ENCODE data around the gene TCF23. TPM values are rescaled to one million over a fixed set of nuclear protein-coding genes. Genes with fewer than 3 reads are reported as not detected.
A peak's percentile ranks its signal among the peaks of the same experiment; 100 is the strongest.
"Not testable (repeated sequence)": the region's sequence is repeated elsewhere in the genome, so short reads cannot be mapped to it uniquely, and the experiment has no call there.

TCF23 gene
- total RNA-seq (2014; rRNA removed; shearing (Covaris generic)) = not detected in 2 replicates

DNA sequence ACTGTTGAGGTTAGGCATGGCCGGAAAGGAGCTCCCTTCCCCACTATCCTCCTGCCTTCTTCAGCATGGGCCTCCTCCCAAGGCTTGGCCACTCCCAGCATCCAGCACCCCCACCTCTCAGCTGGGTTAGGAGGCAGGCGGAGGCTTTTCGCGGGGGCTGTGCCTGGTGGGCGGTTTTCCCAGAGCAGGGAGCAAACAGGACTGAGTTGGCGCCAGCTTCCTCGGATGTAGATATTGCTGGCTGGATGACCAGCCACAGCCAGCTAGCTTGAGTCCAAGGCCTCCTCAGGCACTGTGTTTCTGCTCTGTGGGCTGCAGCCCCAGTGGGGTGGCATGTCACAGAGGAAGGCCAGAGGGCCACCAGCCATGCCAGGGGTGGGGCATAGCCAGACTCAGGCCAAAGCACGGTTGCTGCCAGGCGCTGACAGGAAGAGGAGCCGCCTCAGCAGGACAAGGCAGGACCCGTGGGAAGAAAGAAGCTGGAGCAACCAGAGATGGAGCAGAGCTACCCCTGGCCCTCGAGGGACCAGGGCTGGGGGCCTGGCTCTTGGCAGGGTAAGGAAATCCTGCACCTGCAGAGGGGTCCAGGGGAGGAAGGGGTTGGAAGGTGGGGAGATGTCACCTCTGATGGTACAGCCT lies at the start of gene TCF23:
Gene TCF23 (plus strand): TSS at position 204 of the 639 bp plus-strand sequence. CDS start 130 bp downstream, at position 334.
- Histone ChIP-seq H3K4me1 (replicated peaks) (no peaks in the 10 kb centered on the region), H3K36me3 (no peaks in the 10 kb centered on the region), H3K9me3 (replicated peaks) (no peaks in the 10 kb centered on the region), H3K4me3 (no peak within 1 kb of the TSS), H3K27me3 (replicated peaks) (no peaks in the 10 kb centered on the region), H3K27ac (no peak within 1 kb of the TSS)
- DNase-seq (ENCODE audit: low read depth in 1 of 2, low spot score in 2 of 2) = no peak

- no peak overlapping the region for H3K4me3 ChIP-seq
- H3K27ac ChIP-seq = no peak overlapping the region
- H3K9me3 ChIP-seq (replicated peaks) = no peaks in the 10 kb centered on the region
- no peaks in the 10 kb centered on the region for H3K36me3 ChIP-seq
- H3K4me1 ChIP-seq (replicated peaks) = peaks cover 4% of the 10 kb centered on the region
- no peaks in the 10 kb centered on the region for H3K27me3 ChIP-seq (replicated peaks)
- no peak for DNase-seq (ENCODE audit: low read depth in 1 of 2, low spot score in 2 of 2)
These were observed 49.4 kb upstream of the TCF23 start for GRCh38 chr2:27099334-27099955.

DNA sequence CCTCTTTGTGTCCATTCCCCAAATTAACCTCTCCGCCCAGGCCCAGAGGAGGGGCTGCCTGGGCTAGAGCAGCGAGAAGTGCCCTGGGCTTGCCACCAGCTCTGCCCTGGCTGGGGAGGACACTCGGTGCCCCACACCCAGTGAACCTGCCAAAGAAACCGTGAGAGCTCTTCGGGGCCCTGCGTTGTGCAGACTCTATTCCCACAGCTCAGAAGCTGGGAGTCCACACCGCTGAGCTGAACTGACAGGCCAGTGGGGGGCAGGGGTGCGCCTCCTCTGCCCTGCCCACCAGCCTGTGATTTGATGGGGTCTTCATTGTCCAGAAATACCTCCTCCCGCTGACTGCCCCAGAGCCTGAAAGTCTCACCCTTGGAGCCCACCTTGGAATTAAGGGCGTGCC lies 48.8 kb upstream of the TCF23 start:
- peaks cover 4% of the 10 kb centered on the region for H3K4me1 ChIP-seq (replicated peaks)
- H3K27me3 ChIP-seq (replicated peaks) = no peaks in the 10 kb centered on the region
- H3K36me3 ChIP-seq = no peaks in the 10 kb centered on the region
- H3K4me3 ChIP-seq = no peak overlapping the region
- no peak overlapping the region for H3K27ac ChIP-seq
- no peak for DNase-seq (ENCODE audit: low read depth in 1 of 2, low spot score in 2 of 2)
- no peaks in the 10 kb centered on the region for H3K9me3 ChIP-seq (replicated peaks)

GRCh38 chr2:27102329-27102728 lies 46.5 kb upstream of the TCF23 start:
- DNase-seq (ENCODE audit: low read depth in 1 of 2, low spot score in 2 of 2) = no peak
- Histone ChIP-seq H3K4me3 (no peak overlapping the region), H3K4me1 (replicated peaks) (no peaks in the 10 kb centered on the region), H3K36me3 (no peaks in the 10 kb centered on the region), H3K27me3 (replicated peaks) (no peaks in the 10 kb centered on the region), H3K27ac (no peak overlapping the region), H3K9me3 (replicated peaks) (no peaks in the 10 kb centered on the region; the same call in 1 of the 2 replicates)

GRCh38 chr2:27105981-27106380 lies 42.8 kb upstream of the TCF23 start:
- Histone ChIP-seq H3K27ac (no peak overlapping the region), H3K36me3 (no peaks in the 10 kb centered on the region), H3K9me3 (replicated peaks) (no peaks in the 10 kb centered on the region; the same call in 1 of the 2 replicates), H3K4me1 (replicated peaks) (no peaks in the 10 kb centered on the region), H3K27me3 (replicated peaks) (no peaks in the 10 kb centered on the region), H3K4me3 (no peak overlapping the region)
- DNase-seq (ENCODE audit: low read depth in 1 of 2, low spot score in 2 of 2) = no peak

DNA sequence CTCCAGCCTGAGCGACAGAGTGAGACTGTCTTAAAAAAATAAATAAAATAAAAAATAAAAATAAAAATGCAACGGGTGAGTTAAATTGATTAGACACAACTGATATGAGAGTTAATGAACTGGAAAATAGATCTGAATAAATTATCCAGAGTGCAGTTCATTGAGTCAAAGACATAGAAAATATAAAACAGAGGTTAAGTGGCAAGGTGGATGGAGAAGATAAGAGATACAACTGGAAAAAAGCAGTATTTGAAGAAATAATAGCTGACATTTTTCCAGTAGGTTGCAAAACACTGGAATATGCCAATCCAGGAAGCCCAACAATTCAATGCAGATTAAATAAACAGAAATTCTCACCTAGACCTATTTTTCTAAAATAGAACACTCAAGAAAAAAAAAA lies 40.6 kb upstream of the TCF23 start:
- Histone ChIP-seq H3K27me3 (replicated peaks) (no peaks in the 10 kb centered on the region), H3K36me3 (no peaks in the 10 kb centered on the region), H3K4me3 (no peak overlapping the region), H3K4me1 (replicated peaks) (no peaks in the 10 kb centered on the region), H3K9me3 (replicated peaks) (no peaks in the 10 kb centered on the region; the same call in 1 of the 2 replicates), H3K27ac (no peak overlapping the region)
- no peak for DNase-seq (ENCODE audit: low read depth in 1 of 2, low spot score in 2 of 2)

DNA sequence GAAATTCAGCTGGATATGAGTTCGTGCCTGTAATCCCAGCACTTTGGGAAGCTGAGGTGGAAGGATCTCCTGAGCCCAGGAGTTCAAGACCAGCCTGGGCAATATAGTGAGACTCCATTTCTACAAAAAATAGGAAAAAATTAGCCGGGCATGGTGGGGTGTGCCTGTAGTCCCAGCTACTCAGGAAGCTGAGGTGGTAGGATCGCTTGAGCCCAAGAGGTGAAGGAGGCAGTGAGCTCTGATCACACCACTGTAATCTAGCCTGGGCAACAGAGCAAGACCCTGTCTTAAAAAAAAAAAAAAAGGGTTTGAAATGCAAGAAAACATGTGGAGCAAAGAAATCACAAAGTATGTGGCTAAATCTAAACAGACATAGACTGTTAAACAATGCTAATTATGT lies 39.7 kb upstream of the TCF23 start:
- Histone ChIP-seq H3K9me3 (replicated peaks) (no peaks in the 10 kb centered on the region; the same call in 1 of the 2 replicates), H3K27ac (no peak overlapping the region), H3K36me3 (no peaks in the 10 kb centered on the region), H3K4me3 (no peak overlapping the region), H3K27me3 (replicated peaks) (no peaks in the 10 kb centered on the region), H3K4me1 (replicated peaks) (no peaks in the 10 kb centered on the region)
- no peak for DNase-seq (ENCODE audit: low read depth in 1 of 2, low spot score in 2 of 2)

DNA sequence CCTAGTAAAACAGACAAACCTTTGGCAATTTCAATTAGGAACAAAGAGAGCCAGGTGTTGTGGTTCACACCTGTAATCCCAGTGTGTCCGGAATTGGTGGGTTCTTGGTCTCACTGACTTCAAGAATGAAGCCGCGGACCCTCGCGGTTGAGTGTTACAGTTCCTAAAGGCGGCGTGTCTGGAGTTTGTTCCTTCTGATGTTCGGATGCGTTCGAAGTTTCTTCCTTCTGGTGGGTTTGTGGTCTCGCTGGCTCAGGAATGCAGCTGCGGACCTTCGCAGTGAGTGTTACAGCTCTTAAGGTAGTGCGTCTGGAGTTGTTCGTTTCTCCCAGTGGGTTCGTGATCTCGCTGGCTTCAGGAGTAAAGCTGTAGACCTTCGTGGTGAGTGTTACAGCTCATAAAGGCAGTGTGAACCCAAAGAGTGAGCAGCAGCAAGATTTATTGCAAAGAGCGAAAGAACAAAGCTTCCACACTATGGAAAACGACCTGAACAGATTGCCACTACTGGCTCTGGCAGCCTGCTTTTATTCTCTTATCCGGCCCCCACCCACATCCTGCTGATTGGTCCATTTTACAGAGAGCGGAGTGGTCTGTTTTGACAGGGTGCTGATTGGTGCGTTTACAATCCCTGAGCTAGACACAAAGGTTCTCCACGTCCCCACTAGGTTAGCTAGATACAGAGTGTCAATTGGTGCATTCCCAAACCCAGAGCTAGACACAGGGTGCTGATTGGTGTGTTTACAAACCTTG lies 38.0 kb upstream of the TCF23 start:
- H3K27me3 ChIP-seq (replicated peaks); DNase-seq (ENCODE audit: low read depth in 1 of 2, low spot score in 2 of 2); H3K4me3 ChIP-seq; H3K27ac ChIP-seq; H3K36me3 ChIP-seq; H3K4me1 ChIP-seq (replicated peaks); H3K9me3 ChIP-seq (replicated peaks): not testable (repeated sequence)

- not testable (repeated sequence) for H3K9me3 ChIP-seq (replicated peaks); H3K36me3 ChIP-seq; DNase-seq (ENCODE audit: low read depth in 1 of 2, low spot score in 2 of 2); H3K4me1 ChIP-seq (replicated peaks); H3K4me3 ChIP-seq; H3K27me3 ChIP-seq (replicated peaks); H3K27ac ChIP-seq
These were observed 37.3 kb upstream of the TCF23 start for GRCh38 chr2:27111392-27112078.

DNA sequence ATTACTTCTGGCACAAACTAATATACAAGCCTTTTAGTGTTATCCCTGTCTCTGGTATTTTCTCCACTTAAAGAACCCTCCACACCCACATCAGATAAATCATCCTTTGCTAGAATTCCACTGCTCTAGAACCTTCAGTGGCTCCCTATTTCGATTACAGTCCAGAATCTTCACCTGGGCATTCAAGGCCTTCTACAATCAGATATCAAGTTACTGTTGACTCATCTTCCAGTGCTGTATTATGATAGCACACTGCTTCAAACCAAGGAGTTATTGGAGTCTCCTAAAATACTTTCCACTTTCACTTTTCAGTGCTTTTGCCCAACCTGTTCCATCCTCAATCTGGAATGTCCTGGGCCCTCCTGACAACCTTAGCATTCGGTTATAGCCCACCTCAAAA lies 33.3 kb upstream of the TCF23 start:
- Histone ChIP-seq H3K27me3 (replicated peaks) (peaks cover 19% of the 10 kb centered on the region), H3K4me3 (no peak overlapping the region), H3K36me3 (no peaks in the 10 kb centered on the region), H3K27ac (no peak overlapping the region), H3K4me1 (replicated peaks) (peaks cover 9% of the 10 kb centered on the region), H3K9me3 (replicated peaks) (no peaks in the 10 kb centered on the region)
- DNase-seq (ENCODE audit: low read depth in 1 of 2, low spot score in 2 of 2) = no peak

DNA sequence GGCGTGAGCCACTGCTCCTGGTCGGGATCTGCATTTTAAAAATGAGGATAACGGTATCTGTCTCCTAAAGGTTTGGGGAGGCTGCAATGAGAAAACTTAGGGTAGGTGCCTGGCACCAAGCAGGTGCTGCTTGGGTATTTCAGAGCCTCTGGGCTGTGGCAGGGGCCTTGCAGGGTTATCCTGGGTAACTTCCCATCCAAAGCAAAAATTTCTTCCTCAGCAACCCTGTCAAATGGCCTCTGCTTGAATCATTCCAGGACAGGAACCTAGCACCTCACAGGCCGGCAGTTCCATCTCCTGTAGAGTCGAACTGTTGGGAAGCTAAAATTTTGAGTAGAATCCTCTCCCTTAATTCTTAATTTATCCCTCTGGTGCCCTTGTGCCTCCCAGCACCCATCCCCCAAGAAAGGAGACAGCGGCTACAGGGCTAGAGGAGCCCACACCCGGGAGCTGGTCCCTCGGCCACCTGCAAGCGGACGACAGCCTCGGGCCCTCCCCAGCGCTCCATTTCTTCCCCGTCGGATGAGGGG lies 30.7 kb upstream of the TCF23 start:
- Histone ChIP-seq H3K4me3 (no peak overlapping the region), H3K27ac (no peak overlapping the region), H3K9me3 (replicated peaks) (no peaks in the 10 kb centered on the region), H3K4me1 (replicated peaks) (peaks cover 15% of the 10 kb centered on the region), H3K36me3 (no peaks in the 10 kb centered on the region), H3K27me3 (replicated peaks) (peaks cover 19% of the 10 kb centered on the region)
- no peak for DNase-seq (ENCODE audit: low read depth in 1 of 2, low spot score in 2 of 2)

GRCh38 chr2:27118525-27119329 lies 30.1 kb upstream of the TCF23 start, which contains the start of gene CGREF1:
Gene CGREF1, minus strand, starts transcription at chr2:27119128. Its CDS starts 14,762 bp downstream, at chr2:27104366.
- Histone ChIP-seq H3K4me1 (replicated peaks) (peaks cover 22% of the 10 kb centered on the region), H3K9me3 (replicated peaks) (no peaks in the 10 kb centered on the region), H3K27me3 (replicated peaks) (peaks cover 19% of the 10 kb centered on the region), H3K27ac (no peak within 1 kb of the TSS), H3K36me3 (no peaks in the 10 kb centered on the region), H3K4me3 (peak within 1 kb of the TSS; percentile 28)
- DNase-seq (ENCODE audit: low read depth in 1 of 2, low spot score in 2 of 2) = no peak

DNA sequence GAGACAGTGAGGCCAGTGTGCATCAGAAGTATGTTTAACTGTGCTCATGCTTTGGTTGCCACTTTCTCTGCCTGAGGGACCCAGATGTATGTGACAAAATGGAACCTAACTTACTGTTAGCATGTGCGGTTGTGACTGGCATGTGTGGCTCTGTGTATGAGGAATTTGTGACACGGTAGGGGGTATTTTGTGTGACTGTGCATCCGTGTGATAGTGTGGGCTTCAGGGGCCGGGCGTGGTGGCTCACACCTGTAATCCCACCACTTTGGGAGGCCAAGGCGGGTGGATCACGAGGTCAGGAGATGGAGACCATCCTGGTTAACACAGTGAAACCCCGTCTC lies 29.5 kb upstream of the TCF23 start:
- H3K27ac ChIP-seq; H3K36me3 ChIP-seq; DNase-seq (ENCODE audit: low read depth in 1 of 2, low spot score in 2 of 2); H3K9me3 ChIP-seq (replicated peaks); H3K4me3 ChIP-seq: not testable (repeated sequence)
- peaks cover 19% of the 10 kb centered on the region for H3K27me3 ChIP-seq (replicated peaks)
- peaks cover 24% of the 10 kb centered on the region for H3K4me1 ChIP-seq (replicated peaks)

Measured in SJSA1 (cell line).